Right lobe of liver (tissue), 4 donors: ENCODE results near the gene KCNJ6.
A peak's percentile ranks its signal among the peaks of the same experiment; 100 is the strongest.

Experiments
- CTCF ChIP-seq, 4 donors: fragments of 200-600 bp in 3 of 4; fragments of 450-650 bp in 1 of 4; IDR thresholded peaks; one replicate each; pipeline versions ENCODE4 v1.5.1 to v1.8.0; 2016 to 2022; ENCODE audit warnings: antibody characterized with exemption in 4 of 4, mild to moderate bottlenecking in 2 of 4
- POLR2A ChIP-seq: fragments of 450-650 bp; IDR thresholded peaks from one replicate; pipeline ENCODE4 v1.6.1; 2017; ENCODE audit warnings: antibody characterized with exemption, mild to moderate bottlenecking
- donor health status: DM: no; HTN: no; CAD: no.
- donor health status: DM: no; HTN: no; CAD: no.
- donor health status: DM: no; HTN: yes; CAD: no.

- TF ChIP-seq CTCF (IDR thresholded peaks at IDR 0.05) (peak; percentile 39 to 71 (median 55)), POLR2A (no peak)
Measured at GRCh38 chr21:37916310-37917051, at the start of gene KCNJ6.
